Measurements from ENCODE around the gene CMSS1.

DNA sequence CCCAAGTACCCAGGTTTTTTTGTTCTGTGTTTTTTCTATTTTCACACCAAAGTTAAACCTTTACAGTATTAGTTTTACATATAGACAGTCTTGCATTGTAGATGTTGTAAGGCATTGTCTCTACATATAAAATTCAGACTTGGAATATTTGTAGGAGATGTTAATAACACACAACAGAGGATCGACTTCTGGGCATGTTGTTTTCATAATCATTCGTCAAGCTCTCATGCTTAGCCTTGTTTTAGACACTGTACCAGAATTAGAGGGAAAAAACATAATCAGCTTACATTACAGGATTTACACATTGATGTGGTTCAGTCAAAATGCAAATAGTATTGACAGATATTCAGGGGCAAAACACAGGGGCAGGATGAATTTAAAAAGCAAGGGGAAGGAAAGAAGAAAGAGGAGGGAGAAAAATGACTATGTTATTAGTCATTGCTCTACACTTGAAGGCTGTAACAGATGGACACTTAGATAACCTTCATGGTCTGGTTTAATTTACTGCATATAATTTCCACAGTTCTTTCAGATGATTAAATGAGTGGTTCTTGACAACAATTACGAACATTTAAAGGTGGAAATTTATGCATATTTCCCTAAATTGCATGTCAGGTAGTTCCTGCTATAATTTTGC is 7.5 kb downstream of the CMSS1 start:
- TF ChIP-seq ELK1 (IDR thresholded peaks at IDR 0.05; ENCODE audit: low read depth, low read length) (no peak), HEYL (CRISPR knock-in tag; IDR thresholded peaks at IDR 0.05) (no peak), POLR2A (IDR thresholded peaks at IDR 0.05; ENCODE audit: low read length) (no peak), USF2 (IDR thresholded peaks at IDR 0.05) (no peak), ZFP36 (IDR thresholded peaks at IDR 0.05; ENCODE audit: borderline replicate concordance, partially characterized antibody) (no peak), ZSCAN20 (CRISPR knock-in tag; IDR thresholded peaks at IDR 0.05) (no peak)
- TF ChIP-seq, protein P1, sequence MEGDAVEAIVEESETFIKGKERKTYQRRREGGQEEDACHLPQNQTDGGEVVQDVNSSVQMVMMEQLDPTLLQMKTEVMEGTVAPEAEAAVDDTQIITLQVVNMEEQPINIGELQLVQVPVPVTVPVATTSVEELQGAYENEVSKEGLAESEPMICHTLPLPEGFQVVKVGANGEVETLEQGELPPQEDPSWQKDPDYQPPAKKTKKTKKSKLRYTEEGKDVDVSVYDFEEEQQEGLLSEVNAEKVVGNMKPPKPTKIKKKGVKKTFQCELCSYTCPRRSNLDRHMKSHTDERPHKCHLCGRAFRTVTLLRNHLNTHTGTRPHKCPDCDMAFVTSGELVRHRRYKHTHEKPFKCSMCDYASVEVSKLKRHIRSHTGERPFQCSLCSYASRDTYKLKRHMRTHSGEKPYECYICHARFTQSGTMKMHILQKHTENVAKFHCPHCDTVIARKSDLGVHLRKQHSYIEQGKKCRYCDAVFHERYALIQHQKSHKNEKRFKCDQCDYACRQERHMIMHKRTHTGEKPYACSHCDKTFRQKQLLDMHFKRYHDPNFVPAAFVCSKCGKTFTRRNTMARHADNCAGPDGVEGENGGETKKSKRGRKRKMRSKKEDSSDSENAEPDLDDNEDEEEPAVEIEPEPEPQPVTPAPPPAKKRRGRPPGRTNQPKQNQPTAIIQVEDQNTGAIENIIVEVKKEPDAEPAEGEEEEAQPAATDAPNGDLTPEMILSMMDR (IDR thresholded peaks at IDR 0.05): no peak

All from A549 (cell line).